GM12878 (cell line): ENCODE measurements around the gene PAOX. TPM values are rescaled to one million over a fixed set of nuclear protein-coding genes. Genes with fewer than 3 reads are reported as not detected.
"Not testable (repeated sequence)": the region's sequence is repeated elsewhere in the genome, so short reads cannot be mapped to it uniquely, and the experiment has no call there.

Experiments used
- ATAC-seq: fragments of 200-7000 bp; cut with Tn5 transposase; 3 replicates; pipeline ENCODE4 v1.9.1; 2020; ENCODE audit warnings: mild to moderate bottlenecking, moderate library complexity
- BruUV-seq: library from RNA; stranded (reverse); fragments of 400-500 nt; replicated peaks from 2 replicates; lab custom pipeline; 2021; lab: Mats Ljungman, UMichigan
- CTCF ChIA-PET: fragments of 300-600 bp; sonication (Branson Sonifier 250); formaldehyde crosslinking; extraction: SDS; loops from one replicate; lab custom pipeline; 2021; ENCODE audit warnings: inconsistent platforms; lab: Yijun Ruan, JAX
- POLR2A ChIA-PET: fragments of 350-600 bp; formaldehyde crosslinking; extraction: SDS; loops from one replicate; lab custom pipeline; 2021; ENCODE audit warnings: inconsistent platforms; lab: Charles Lee
- RAD21 ChIA-PET: fragments of 300-600 bp; sonication (Branson Sonifier 250); formaldehyde crosslinking; loops from one replicate; lab custom pipeline; 2023; ENCODE audit warnings: antibody characterized with exemption; ENCODE audit not compliant: unreplicated experiment; lab: Charles Lee
- SMC1A ChIA-PET: fragments of 300-600 bp; sonication (Branson Sonifier 250); formaldehyde crosslinking; loops from one replicate; lab custom pipeline; 2023; ENCODE audit not compliant: unreplicated experiment, uncharacterized antibody; lab: Charles Lee
- DNase-seq: peaks from one replicate; pipeline ENCODE4 v3.0.0-alpha.2; 2011; ENCODE audit warnings: low read depth, low spot score
- FAIRE-seq: peaks from 3 replicates; lab custom pipeline; 2011; peaks lifted over from hg19 to GRCh38; lab: Jason Lieb, UNC
- H2AFZ ChIP-seq: 2 replicates; pipeline ENCODE4 v1.6.0; 2011; ENCODE audit warnings: low read depth, low read length, control low read depth; ENCODE audit not compliant: control insufficient read depth
- H3K27ac ChIP-seq: 2 replicates; pipeline ENCODE4 v1.5.1; 2011; ENCODE audit warnings: control low read depth; ENCODE audit not compliant: control insufficient read depth, insufficient read depth
- H3K27me3 ChIP-seq, 2 experiments: replicated peaks in 1 of 2; 2 replicates each; pipeline versions ENCODE4 v1.6.0 to v1.6.1; 2011; ENCODE audit warnings: low read length in 1 of 2; ENCODE audit not compliant: control insufficient read depth in 2 of 2, insufficient read depth in 2 of 2
- H3K36me3 ChIP-seq, 2 experiments: 2 replicates each; pipeline ENCODE4 v1.5.1; 2011; ENCODE audit warnings: low read length in 1 of 2; ENCODE audit not compliant: control insufficient read depth in 2 of 2, insufficient read depth in 2 of 2
- H3K4me1 ChIP-seq: 2 replicates; pipeline ENCODE4 v1.6.1; 2011; ENCODE audit warnings: mild to moderate bottlenecking, low read length, moderate library complexity, mixed read lengths; ENCODE audit not compliant: control insufficient read depth, insufficient read depth
- H3K4me2 ChIP-seq: 2 replicates; pipeline ENCODE4 v1.6.0; 2011; ENCODE audit warnings: control low read depth; ENCODE audit not compliant: control insufficient read depth, insufficient read depth
- H3K4me3 ChIP-seq: fragments of 200-600 bp; sonication (generic); 2 replicates; pipeline ENCODE4 v1.5.1; 2016
- H3K79me2 ChIP-seq: 2 replicates; pipeline ENCODE4 v1.6.0; 2011; ENCODE audit warnings: low read length; ENCODE audit not compliant: control insufficient read depth, insufficient read depth
- H3K9ac ChIP-seq: 2 replicates; pipeline ENCODE4 v1.8.0; 2011; ENCODE audit warnings: low read length, control low read depth, mixed read lengths; ENCODE audit not compliant: control insufficient read depth, insufficient read depth
- H3K9me3 ChIP-seq: replicated peaks from 3 replicates; pipeline ENCODE4 v1.5.1; 2011; ENCODE audit warnings: mild to moderate bottlenecking, low read length; ENCODE audit not compliant: control insufficient read depth, insufficient read depth
- H4K20me1 ChIP-seq: 2 replicates; pipeline ENCODE4 v1.6.0; 2011; ENCODE audit not compliant: control insufficient read depth, insufficient read depth
- BHLHE40 ChIP-seq, 2 experiments: fragments of 450-650 bp in 1 of 2; IDR thresholded peaks; 2 replicates each; pipeline ENCODE4 v1.6.1; 2011 to 2017; ENCODE audit warnings: low read depth in 2 of 2, borderline replicate concordance in 1 of 2, improper control_type of control experiment in 1 of 2, low read length in 1 of 2, mild to moderate bottlenecking in 1 of 2
- EP300 ChIP-seq, 2 experiments: fragments of 150-350 bp in 1 of 2; IDR thresholded peaks; 2 replicates each; pipeline ENCODE4 v1.6.1; 2011 to 2012; ENCODE audit warnings: low read depth in 2 of 2, low read length in 2 of 2, borderline replicate concordance in 1 of 2, improper control_type of control experiment in 1 of 2, inconsistent platforms in 1 of 2; ENCODE audit not compliant: control insufficient read depth in 1 of 2
- HDGF ChIP-seq: fragments of 450-650 bp; IDR thresholded peaks from 2 replicates; pipeline ENCODE4 v1.6.1; 2016; ENCODE audit warnings: antibody characterized with exemption
- NFYB ChIP-seq: IDR thresholded peaks from 2 replicates; pipeline ENCODE4 v1.6.1; 2011; ENCODE audit warnings: low read depth, mild to moderate bottlenecking, low read length, improper control_type of control experiment, moderate library complexity; ENCODE audit not compliant: insufficient read depth
- RB1 ChIP-seq: fragments of 450-650 bp; formaldehyde crosslinking; IDR thresholded peaks from 2 replicates; pipeline ENCODE4 v1.6.1; 2017; ENCODE audit warnings: mild to moderate bottlenecking, borderline replicate concordance
- USF1 ChIP-seq: IDR thresholded peaks from 2 replicates; pipeline ENCODE4 v1.6.1; 2011; ENCODE audit warnings: borderline replicate concordance, low read depth, mild to moderate bottlenecking, moderate library complexity, mixed read lengths, low read length; ENCODE audit not compliant: insufficient read depth; ENCODE audit errors: extremely low read length
- ZNF217 ChIP-seq: fragments of 450-650 bp; IDR thresholded peaks from 2 replicates; pipeline ENCODE4 v1.6.1; 2017; ENCODE audit warnings: antibody characterized with exemption, mild to moderate bottlenecking
- WGBS: methylation state at CpG from one replicate; pipeline ENCODE4 v1.1.6; 2016; ENCODE audit warnings: low lambda C conversion rate; ENCODE audit not compliant: insufficient replicate concordance, insufficient coverage; ENCODE audit errors: missing lambda C conversion rate; 5-methylcytosine and 5-hydroxymethylcytosine counted together
- in situ Hi-C: fragments of 300-500 bp; cut with MboI; formaldehyde crosslinking; loops from 9 replicates; pipeline ENCODE4 v1.14.3; 2018; ENCODE audit warnings: mixed read lengths
- intact Hi-C: fragments of 100-400 bp; cut with micrococcal nuclease; formaldehyde crosslinking; loops from one replicate; pipeline ENCODE4 v1.14.2; 2022; ENCODE audit not compliant: unreplicated experiment
- polyA plus RNA-seq, 11 experiments: library from polyadenylated mRNA; depleted of rRNA in 4 of 11; unstranded in 6 of 11; stranded (reverse) in 5 of 11; fragments of >200 nt; fragmentation: Nextera tagmentation in 4 of 11; fragmentation: Illumina TruSeq in 1 of 11; extraction: Ambion mirVana in 4 of 11; extraction: Trizol in 1 of 11; gene quantifications; 1 replicate in 1 of 11; 2 replicates in 10 of 11; pipeline versions ENCODE4 v1.2.1 to v1.2.3, GENCODE V29; 2011 to 2016; ENCODE audit warnings: inconsistent platforms in 2 of 11, missing spikeins in 2 of 11, low read depth in 1 of 11
- total RNA-seq, 4 experiments: library from RNA; depleted of rRNA in 3 of 4; stranded (reverse); fragments of >200 nt in 3 of 4; fragmentation: Illumina TruSeq in 1 of 4; extraction: Trizol in 1 of 4; gene quantifications; 2 replicates each; pipeline versions ENCODE4 v1.2.1 to v1.2.3, GENCODE V29; 2013 to 2021

PAOX gene
- total and polyA plus RNA-seq, 10 of the 15 experiments (the other 5 are each of a cell fraction or from before 2014, with no cell fraction given): 1.2 to 22.2 (median 10.5) TPM

DNA sequence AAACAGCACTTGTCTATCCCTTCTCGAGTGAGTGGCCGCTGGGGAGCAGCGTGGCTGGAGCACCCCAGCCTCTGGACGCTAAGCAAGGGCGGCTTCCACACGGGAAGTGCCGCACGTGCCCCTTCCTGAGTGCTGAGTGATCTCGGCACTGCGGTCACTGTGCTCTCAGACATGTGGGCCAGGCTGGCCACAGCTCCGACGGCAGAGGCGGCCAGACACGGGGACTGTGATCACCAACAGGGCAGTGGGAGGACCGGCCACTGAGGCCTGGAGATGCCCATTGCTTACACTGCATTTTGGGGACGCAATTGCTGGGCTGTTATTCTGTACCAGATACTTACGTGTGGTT is 13.0 kb upstream of the PAOX start:
- H3K4me3 ChIP-seq: no peak overlapping the region
- no TSS peak for BruUV-seq
- in situ Hi-C loops (no loop called here), intact Hi-C loops (no loop called here)
- no peak overlapping the region for H3K9ac ChIP-seq
- no peak for DNase-seq
- no peak overlapping the region for H3K4me2 ChIP-seq
- H3K36me3 ChIP-seq: peaks cover 5 to 13% of the 10 kb centered on the region in 2 experiments
- no peak for ATAC-seq
- no peak overlapping the region for H2AFZ ChIP-seq
- no peaks in the 10 kb centered on the region for H3K79me2 ChIP-seq
- WGBS: 90% methylated on average over 17 of the region's 17 CpGs
- H3K9me3 ChIP-seq: no peaks in the 10 kb centered on the region
- TF ChIP-seq ZNF217: no peak
- TF ChIP-seq NFYB: no peak
- no peak for TF ChIP-seq HDGF
- no peak for TF ChIP-seq EP300 (IDR thresholded peaks at IDR 0.05; ENCODE audit: borderline replicate concordance in 1 of 2, control insufficient read depth in 1 of 2, low read depth in 2 of 2, low read length in 2 of 2)
- TF ChIP-seq USF1: no peak
- TF ChIP-seq RB1: no peak
- ChIA-PET CTCF (no interaction called here), SMC1A (no interaction called here), POLR2A (no interaction called here), RAD21 (no interaction called here)
- H3K27ac ChIP-seq: no peak overlapping the region
- H4K20me1 ChIP-seq: no peaks in the 10 kb centered on the region
- no peak for FAIRE-seq
- H3K4me1 ChIP-seq: peaks cover 15% of the 10 kb centered on the region
- no peaks in the 10 kb centered on the region for H3K27me3 ChIP-seq

- intact Hi-C loops: no loop called here
- H4K20me1 ChIP-seq: no peaks in the 10 kb centered on the region
- H3K4me2 ChIP-seq: no peak overlapping the region
- H3K9ac ChIP-seq: no peak overlapping the region
- 98% methylated on average over 9 of the region's 13 CpGs for WGBS
- DNase-seq (no peak), FAIRE-seq (no peak), ATAC-seq (no peak)
- ChIA-PET SMC1A (no interaction called here), RAD21 (no interaction called here), CTCF (no interaction called here), POLR2A (no interaction called here)
- H2AFZ ChIP-seq: no peak overlapping the region
- no peaks in the 10 kb centered on the region for H3K9me3 ChIP-seq
- BruUV-seq: no TSS peak
- H3K79me2 ChIP-seq: no peaks in the 10 kb centered on the region; the same call in 1 of the 2 replicates
- in situ Hi-C loops: no loop called here
- peaks cover 8% of the 10 kb centered on the region for H3K4me1 ChIP-seq
- no peak overlapping the region for H3K4me3 ChIP-seq
- peaks cover 5 to 13% of the 10 kb centered on the region in 2 experiments for H3K36me3 ChIP-seq
- H3K27me3 ChIP-seq: no peaks in the 10 kb centered on the region
- TF ChIP-seq BHLHE40 (IDR thresholded peaks at IDR 0.05; ENCODE audit: borderline replicate concordance in 1 of 2, low read depth in 2 of 2, low read length in 1 of 2): no peak
- no peak overlapping the region for H3K27ac ChIP-seq
These were observed 12.3 kb upstream of the PAOX start for GRCh38 chr10:133366751-133367150.

- H3K4me3 ChIP-seq, H4K20me1 ChIP-seq, H3K27me3 ChIP-seq, ATAC-seq, POLR2A ChIA-PET, H3K27ac ChIP-seq, FAIRE-seq, DNase-seq, CTCF ChIA-PET, BruUV-seq, H2AFZ ChIP-seq, H3K9ac ChIP-seq, H3K79me2 ChIP-seq, H3K9me3 ChIP-seq, in situ Hi-C loops, RAD21 ChIA-PET, H3K4me1 ChIP-seq, intact Hi-C loops, H3K4me2 ChIP-seq: not testable (repeated sequence)
- H3K36me3 ChIP-seq: peaks cover under 1 to 13% of the 10 kb centered on the region in 2 experiments; a peak in 3 of 4 replicates
- WGBS: 73% methylated on average over 5 of the region's 7 CpGs
- SMC1A ChIA-PET: interaction anchor here (1.0 kb wide), 1 partner anchor 11 kb away, joined by 4 read pairs; no protein-coding TSS in a partner anchor
These were observed 11.6 kb upstream of the PAOX start for GRCh38 chr10:133367461-133367860.
